GM21515 (cell line): ENCODE data around the gene PDHB.
"Not testable (repeated sequence)": the region's sequence is repeated elsewhere in the genome, so short reads cannot be mapped to it uniquely, and the experiment has no call there.

Source experiments
- ATAC-seq: cut with Tn5 transposase; IDR thresholded peaks from one replicate; pipeline ENCODE4 v1.9.1; 2021; ENCODE audit not compliant: unreplicated experiment

PDHB gene

GRCh38 chr3:58440996-58441355 lies 7.3 kb upstream of the PDHB start:
- ATAC-seq = not testable (repeated sequence)

- ATAC-seq = not testable (repeated sequence)
These were observed 3.6 kb upstream of the PDHB start for GRCh38 chr3:58437276-58437675.

GRCh38 chr3:58434990-58435389 lies 1.4 kb upstream of the PDHB start:
- no peak for ATAC-seq

GRCh38 chr3:58434511-58434910 lies 879 bp upstream of the PDHB start:
- no peak for ATAC-seq

- no peak for ATAC-seq
These were observed 504 bp upstream of the PDHB start for GRCh38 chr3:58434168-58434504.

GRCh38 chr3:58432905-58433304 lies 727 bp downstream of the PDHB start:
- no peak for ATAC-seq

- peak; percentile 49 for ATAC-seq
These were observed 4.0 kb downstream of the PDHB start for GRCh38 chr3:58429657-58430056.

- no peak for ATAC-seq
These were observed 5.8 kb downstream of the PDHB start for GRCh38 chr3:58427661-58428361.

- no peak for ATAC-seq
These were observed 7.8 kb downstream of the PDHB start for GRCh38 chr3:58425782-58426181.

- no peak for ATAC-seq
These were observed 9.0 kb downstream of the PDHB start for GRCh38 chr3:58424613-58425012.

GRCh38 chr3:58422756-58423325 lies 10.8 kb downstream of the PDHB start:
- ATAC-seq = no peak

GRCh38 chr3:58421004-58421403 lies 12.6 kb downstream of the PDHB start:
- no peak for ATAC-seq

GRCh38 chr3:58419780-58420507 lies 13.7 kb downstream of the PDHB start:
- ATAC-seq = peak; percentile 70

GRCh38 chr3:58418227-58418626 lies 15.4 kb downstream of the PDHB start:
- no peak for ATAC-seq

GRCh38 chr3:58417075-58417474 lies 16.6 kb downstream of the PDHB start:
- no peak for ATAC-seq

- no peak for ATAC-seq
These were observed 17.4 kb downstream of the PDHB start for GRCh38 chr3:58416191-58416590.

- no peak for ATAC-seq
These were observed 19.0 kb downstream of the PDHB start for GRCh38 chr3:58414538-58415197.

GRCh38 chr3:58411851-58412830 lies 21.5 kb downstream of the PDHB start:
- no peak for ATAC-seq

GRCh38 chr3:58411036-58411435 lies 22.6 kb downstream of the PDHB start:
- no peak for ATAC-seq

GRCh38 chr3:58409663-58410062 lies 24.0 kb downstream of the PDHB start:
- ATAC-seq = no peak

- ATAC-seq = no peak
These were observed 24.7 kb downstream of the PDHB start for GRCh38 chr3:58408906-58409305.
